Measurements from ENCODE around the gene KRT85. TPM values are rescaled to one million over a fixed set of nuclear protein-coding genes. Genes with fewer than 3 reads are reported as not detected.

KRT85 gene
- total and polyA plus RNA-seq, 2 of the 4 experiments (the other 2 are of a cell fraction), result not detected

GRCh38 chr12:52379536-52379935 lies 12.3 kb upstream of the KRT85 start:
- Histone ChIP-seq H2BK5ac (ENCODE audit: low read depth, low read length, poor library complexity, severe bottlenecking) (no peak overlapping the region), H3K4me1 (ENCODE audit: control insufficient read depth, insufficient read depth, low read length) (no peaks in the 10 kb centered on the region), H4K20me1 (ENCODE audit: insufficient read depth, low read length) (no peaks in the 10 kb centered on the region), H2AFZ (replicated peaks; ENCODE audit: low read length, poor library complexity) (no peak overlapping the region), H4K8ac (ENCODE audit: low read depth in 2 of 2, low read length in 2 of 2) (no peak overlapping the region), H2BK20ac (ENCODE audit: low read depth, low read length) (no peak overlapping the region), H3K36me3 (ENCODE audit: control insufficient read depth, insufficient read depth, low read length) (no peaks in the 10 kb centered on the region), H3K23ac (ENCODE audit: low read depth, low read length) (no peak overlapping the region), H3K14ac (replicated peaks; ENCODE audit: low read depth, low read length) (no peak overlapping the region), H4K91ac (ENCODE audit: insufficient read depth, low read depth, low read length) (no peak overlapping the region), H3K9ac (ENCODE audit: low read depth, low read length) (no peak overlapping the region), H3K9me3 (ENCODE audit: control insufficient read depth, insufficient read depth, low read length) (no peaks in the 10 kb centered on the region), H4K5ac (ENCODE audit: low read depth, low read length) (no peak overlapping the region), H3K27me3 (ENCODE audit: control insufficient read depth, insufficient read depth, low read length) (peaks cover 51% of the 10 kb centered on the region), H2AK9ac (replicated peaks; ENCODE audit: low read depth, low read length, poor library complexity) (no peak overlapping the region), H3K9me1 (ENCODE audit: insufficient read depth, low read length) (no peaks in the 10 kb centered on the region), H3K79me1 (ENCODE audit: low read depth in 1 of 2, low read length in 2 of 2) (no peaks in the 10 kb centered on the region), H3K56ac (ENCODE audit: extremely low read depth, insufficient read depth, low read length) (no peak overlapping the region), H2BK120ac (ENCODE audit: low read depth, low read length) (no peak overlapping the region), H3K4me3 (ENCODE audit: insufficient read depth, low read depth, low read length) (no peak overlapping the region), H3K27ac (ENCODE audit: insufficient read depth, low read length) (no peak overlapping the region), H3K4me2 (ENCODE audit: low read depth, low read length) (no peak overlapping the region), H2BK15ac (ENCODE audit: low read depth, low read length) (no peak overlapping the region), H3K4ac (ENCODE audit: low read depth, low read length) (no peak overlapping the region), H2AK5ac (ENCODE audit: low read depth, low read length) (no peak overlapping the region), H3K18ac (ENCODE audit: low read depth, low read length) (no peak overlapping the region)
- TF ChIP-seq RCOR1 (IDR thresholded peaks at IDR 0.05; ENCODE audit: insufficient replicate concordance, low read length) (no peak), CEBPB (IDR thresholded peaks at IDR 0.05; ENCODE audit: low read depth, low read length) (no peak), RAD21 (IDR thresholded peaks at IDR 0.05; ENCODE audit: low read length) (no peak), USF2 (IDR thresholded peaks at IDR 0.05; ENCODE audit: low read depth, low read length) (no peak), MAFK (IDR thresholded peaks at IDR 0.05; ENCODE audit: low read depth, low read length) (no peak), SMC3 (IDR thresholded peaks at IDR 0.05; ENCODE audit: low read depth, low read length) (no peak), CHD1 (IDR thresholded peaks at IDR 0.05; ENCODE audit: low read depth, low read length) (no peak), BHLHE40 (IDR thresholded peaks at IDR 0.05; ENCODE audit: low read depth, low read length) (no peak), POLR2A (IDR thresholded peaks at IDR 0.05; ENCODE audit: low read depth, low read length) (no peak), MAZ (IDR thresholded peaks at IDR 0.05; ENCODE audit: borderline replicate concordance, low read depth, low read length) (no peak), ELK1 (IDR thresholded peaks at IDR 0.05; ENCODE audit: borderline replicate concordance, low read depth, low read length) (no peak), RFX5 (IDR thresholded peaks at IDR 0.05; ENCODE audit: low read depth, low read length) (no peak), NFE2L2 (IDR thresholded peaks at IDR 0.05; ENCODE audit: low read depth, low read length) (no peak), FOS (IDR thresholded peaks at IDR 0.05; ENCODE audit: low read depth, low read length) (no peak)
- intact Hi-C loops (cut with micrococcal nuclease), result no loop called here
- DNase-seq, result no peak
- ChIA-PET CTCF (no interaction called here), POLR2A (ENCODE audit: unreplicated experiment) (no interaction called here)
- ATAC-seq (ENCODE audit: low read depth), result no peak
- BruUV-seq (replicated peaks), result no TSS peak
- WGBS, 2 experiments (ENCODE audit: extremely low coverage in 2 of 2, insufficient read length in 1 of 2), result no CpG with 5 or more reads among the region's 6 CpGs
- in situ Hi-C loops (cut with MboI; ENCODE audit: low sequenced_read_pairs), result loop anchor here (10.0 kb wide), 1 partner anchor 605 kb away; no protein-coding TSS in a partner anchor
- dilution Hi-C loops (cut with HindIII; ENCODE audit: low sequenced_read_pairs, unreplicated experiment), result no loop called here
